GM12801 (cell line): ENCODE data around the gene FNIP1.

Source experiments
- CTCF ChIP-seq: IDR thresholded peaks from one replicate; pipeline ENCODE4 v1.5.1; 2011; ENCODE audit warnings: control low read depth; ENCODE audit not compliant: insufficient read length; ENCODE audit errors: extremely low read depth

FNIP1 gene

GRCh38 chr5:131769336-131769735, 27.5 kb downstream of the FNIP1 start:
- TF ChIP-seq CTCF = no peak

- TF ChIP-seq CTCF = no peak
Observed at GRCh38 chr5:131767891-131768290, 28.9 kb downstream of the FNIP1 start.

- TF ChIP-seq CTCF = no peak
Observed at GRCh38 chr5:131766689-131767088, 30.1 kb downstream of the FNIP1 start.

- no peak for TF ChIP-seq CTCF
Observed at GRCh38 chr5:131765261-131765660, 31.6 kb downstream of the FNIP1 start.

- no peak for TF ChIP-seq CTCF
Observed at GRCh38 chr5:131763968-131764367, 32.8 kb downstream of the FNIP1 start.

GRCh38 chr5:131760793-131761192, 36.0 kb downstream of the FNIP1 start:
- no peak for TF ChIP-seq CTCF

- no peak for TF ChIP-seq CTCF
Observed at GRCh38 chr5:131759704-131760103, 37.1 kb downstream of the FNIP1 start.

- no peak for TF ChIP-seq CTCF
Observed at GRCh38 chr5:131758520-131758900, 38.3 kb downstream of the FNIP1 start.
